K562 (cell line): ENCODE data around the gene GPD1L.

Source experiments
- ARNT ChIP-seq, 2 experiments: fragments of 450-650 bp; IDR thresholded peaks; 2 replicates each; pipeline ENCODE4 v1.6.1; 2016; ENCODE audit warnings: mild to moderate bottlenecking in 1 of 2
- CBX8 ChIP-seq: fragments of 200-600 bp; sonication (generic); IDR thresholded peaks from 2 replicates; pipeline ENCODE4 v1.6.1; 2012; ENCODE audit warnings: borderline replicate concordance, mixed run types, low read depth, mild to moderate bottlenecking, moderate library complexity, mixed read lengths, low read length, control low read depth, inconsistent platforms; ENCODE audit not compliant: poor library complexity, severe bottlenecking; ENCODE audit errors: extremely low read depth
- CHD2 ChIP-seq: IDR thresholded peaks from 2 replicates; pipeline ENCODE4 v1.6.1; 2011; ENCODE audit warnings: low read depth, low read length
- EGR1 ChIP-seq: fragments of 450-650 bp; conservative IDR thresholded peaks from 2 replicates; pipeline ENCODE4 v1.6.1; 2017; ENCODE audit warnings: mild to moderate bottlenecking
- EP300 ChIP-seq: IDR thresholded peaks from 2 replicates; pipeline ENCODE4 v1.6.1; 2012; ENCODE audit warnings: low read length, improper control_type of control experiment
- JUNB ChIP-seq: fragments of 450-650 bp; formaldehyde crosslinking; conservative IDR thresholded peaks from 2 replicates; pipeline ENCODE4 v1.4.0; 2020; ENCODE audit warnings: mild to moderate bottlenecking
- L3MBTL2 ChIP-seq: fragments of 450-650 bp; IDR thresholded peaks from 2 replicates; pipeline ENCODE4 v1.6.1; 2016; ENCODE audit warnings: mild to moderate bottlenecking, moderate library complexity
- PHF20 ChIP-seq: fragments of 450-650 bp; IDR thresholded peaks from 2 replicates; pipeline ENCODE4 v1.6.1; 2018; ENCODE audit not compliant: partially characterized antibody
- RAD21 ChIP-seq, 2 experiments: fragments of 250-450 bp in 1 of 2; fragments of 450-650 bp in 1 of 2; sonication (Bioruptor Pico) in 1 of 2; formaldehyde crosslinking in 1 of 2; IDR thresholded peaks in 1 of 2; conservative IDR thresholded peaks in 1 of 2; 2 replicates each; pipeline versions ENCODE4 v1.4.0 to v1.8.0; 2020 to 2022; ENCODE audit warnings: mild to moderate bottlenecking in 2 of 2, moderate library complexity in 1 of 2
- RBBP5 ChIP-seq: fragments of 200-600 bp; sonication (generic); IDR thresholded peaks from 2 replicates; pipeline ENCODE4 v1.6.1; 2012; ENCODE audit warnings: borderline replicate concordance, mild to moderate bottlenecking, low read length, control low read depth, inconsistent platforms; ENCODE audit not compliant: insufficient read depth, poor library complexity, severe bottlenecking
- SUPT5H ChIP-seq: fragments of 450-650 bp; IDR thresholded peaks from 2 replicates; pipeline ENCODE4 v1.6.1; 2016

DNA sequence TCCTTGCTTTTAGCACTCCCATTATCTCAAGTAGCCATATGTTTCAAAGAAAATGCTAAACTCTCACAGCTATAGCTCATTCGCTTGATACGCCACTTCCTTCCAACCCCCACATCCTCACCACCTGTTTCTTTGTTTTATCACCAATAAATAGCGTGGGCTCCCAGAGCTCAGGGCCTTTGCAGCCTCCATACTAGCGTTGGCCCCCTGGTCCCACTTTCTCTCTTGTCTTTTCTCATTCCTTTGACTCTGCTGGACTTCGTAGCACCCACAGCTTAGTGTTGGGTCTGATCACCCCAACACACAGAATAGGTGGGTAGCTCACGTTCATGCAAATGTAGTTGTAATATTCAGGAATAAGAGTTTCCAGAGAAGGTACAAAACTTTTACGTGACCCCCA is 4.1 kb upstream of the GPD1L start:
- TF ChIP-seq RAD21 (CRISPR knock-in tag; conservative IDR thresholded peaks at IDR 0.05 in 1 of 2, IDR thresholded peaks at IDR 0.05 in 1 of 2) (no peak), JUNB (CRISPR knock-in tag) (no peak), CHD2 (no peak), L3MBTL2 (no peak), CBX8 (no peak), ARNT (IDR thresholded peaks at IDR 0.05) (no peak), RBBP5 (no peak), SUPT5H (no peak), EP300 (no peak), PHF20 (no peak), EGR1 (no peak)
